Measurements from ENCODE around the gene SVOPL.

Gene SVOPL

GRCh38 chr7:138669364-138669763 is 31.8 kb downstream of the SVOPL start:
- POLR2A ChIA-PET, result no interaction called here
- DNase-seq, result no peak
- peaks cover 0 to 2% (median 0%) of the 10 kb centered on the region in 5 experiments for H3K9me3 ChIP-seq (ENCODE audit: control extremely low read depth in 1 of 5, control insufficient read depth in 4 of 5, insufficient read depth in 2 of 5, low read depth in 1 of 5, low read length in 4 of 5)

GRCh38 chr7:138668946-138669345 is 32.2 kb downstream of the SVOPL start:
- Histone ChIP-seq H3K4me3 (ENCODE audit: control insufficient read depth in 1 of 7, extremely low read depth in 1 of 7, insufficient read depth in 4 of 7, low read depth in 2 of 7, low read length in 6 of 7) (no peak overlapping the region), H3K27ac (ENCODE audit: insufficient read depth in 1 of 2, low read depth in 1 of 2, low read length in 2 of 2, poor library complexity in 1 of 2, severe bottlenecking in 2 of 2) (no peak overlapping the region), H3K9me3 (ENCODE audit: control extremely low read depth in 1 of 5, control insufficient read depth in 4 of 5, insufficient read depth in 2 of 5, low read depth in 1 of 5, low read length in 4 of 5) (peaks cover 0 to 2% (median 0%) of the 10 kb centered on the region in 5 experiments), H3K27me3 (replicated peaks in 2 of 5; ENCODE audit: control insufficient read depth in 4 of 5, insufficient read depth in 5 of 5, low read length in 4 of 5) (no peaks in the 10 kb centered on the region), H3K4me1 (ENCODE audit: control extremely low read depth in 1 of 4, control insufficient read depth in 4 of 4, insufficient read depth in 4 of 4, low read length in 3 of 4) (peaks cover 4 to 33% (median 26%) of the 10 kb centered on the region in 4 experiments), H3K36me3 (ENCODE audit: control insufficient read depth in 4 of 4, insufficient read depth in 4 of 4, low read length in 3 of 4) (no peaks in the 10 kb centered on the region)
- 97% methylated on average over 3 of the region's 3 CpGs for WGBS (ENCODE audit: insufficient coverage)
- POLR2A ChIA-PET, result no interaction called here
- CTCF ChIA-PET, result interaction anchor here (1.2 kb wide), 1 partner anchor 17 kb away, joined by 3 read pairs; no protein-coding TSS in a partner anchor
- no peak for DNase-seq

More at GRCh38 chr7:138669364-138669763, 31.8 kb downstream of the SVOPL start:
- no peaks in the 10 kb centered on the region for H3K36me3 ChIP-seq (ENCODE audit: control insufficient read depth in 4 of 4, insufficient read depth in 4 of 4, low read length in 3 of 4)
- H3K4me1 ChIP-seq (ENCODE audit: control extremely low read depth in 1 of 4, control insufficient read depth in 4 of 4, insufficient read depth in 4 of 4, low read length in 3 of 4), result peaks cover 4 to 31% (median 23%) of the 10 kb centered on the region in 4 experiments
- WGBS (ENCODE audit: insufficient coverage), result no CpG with 5 or more reads among the region's 4 CpGs
- no peak overlapping the region for H3K4me3 ChIP-seq (ENCODE audit: control insufficient read depth in 1 of 7, extremely low read depth in 1 of 7, insufficient read depth in 4 of 7, low read depth in 2 of 7, low read length in 6 of 7)
- H3K27me3 ChIP-seq (replicated peaks in 2 of 5; ENCODE audit: control insufficient read depth in 4 of 5, insufficient read depth in 5 of 5, low read length in 4 of 5), result no peaks in the 10 kb centered on the region
- CTCF ChIA-PET, result interaction anchor here (1.2 kb wide), 1 partner anchor 16 kb away, joined by 3 read pairs; no protein-coding TSS in a partner anchor
- no peak overlapping the region for H3K27ac ChIP-seq (ENCODE audit: insufficient read depth in 1 of 2, low read depth in 1 of 2, low read length in 2 of 2, poor library complexity in 1 of 2, severe bottlenecking in 2 of 2)

- ChIA-PET CTCF (interaction anchor here (0.7 kb wide), 1 partner anchor 71 kb away, joined by 3 read pairs; no protein-coding TSS in a partner anchor), POLR2A (no interaction called here)
- no peak overlapping the region for H3K27ac ChIP-seq (ENCODE audit: insufficient read depth in 1 of 2, low read depth in 1 of 2, low read length in 2 of 2, poor library complexity in 1 of 2, severe bottlenecking in 2 of 2)
- DNase-seq, result no peak
- peaks cover 5 to 40% (median 32%) of the 10 kb centered on the region in 4 experiments for H3K4me1 ChIP-seq (ENCODE audit: control extremely low read depth in 1 of 4, control insufficient read depth in 4 of 4, insufficient read depth in 4 of 4, low read length in 3 of 4)
- 96% methylated on average over 2 of the region's 2 CpGs for WGBS (ENCODE audit: insufficient coverage)
- no peaks in the 10 kb centered on the region for H3K27me3 ChIP-seq (replicated peaks in 2 of 5; ENCODE audit: control insufficient read depth in 4 of 5, insufficient read depth in 5 of 5, low read length in 4 of 5)
- H3K9me3 ChIP-seq (ENCODE audit: control extremely low read depth in 1 of 5, control insufficient read depth in 4 of 5, insufficient read depth in 2 of 5, low read depth in 1 of 5, low read length in 4 of 5), result peaks cover 0 to 2% (median 0%) of the 10 kb centered on the region in 5 experiments
- H3K4me3 ChIP-seq (ENCODE audit: control insufficient read depth in 1 of 7, extremely low read depth in 1 of 7, insufficient read depth in 4 of 7, low read depth in 2 of 7, low read length in 6 of 7), result no peak overlapping the region
- H3K36me3 ChIP-seq (ENCODE audit: control insufficient read depth in 4 of 4, insufficient read depth in 4 of 4, low read length in 3 of 4), result no peaks in the 10 kb centered on the region
Measured at GRCh38 chr7:138668229-138668596, 32.9 kb downstream of the SVOPL start.

- DNase-seq, result peak in 2 of 3 donors; percentile 82 to 86
Measured at GRCh38 chr7:138667535-138668228, 33.5 kb downstream of the SVOPL start.

GRCh38 chr7:138666385-138666784 is 34.8 kb downstream of the SVOPL start:
- H3K9me3 ChIP-seq (ENCODE audit: control extremely low read depth in 1 of 5, control insufficient read depth in 4 of 5, insufficient read depth in 2 of 5, low read depth in 1 of 5, low read length in 4 of 5), result peaks cover 0 to 2% (median 0%) of the 10 kb centered on the region in 5 experiments
- H3K36me3 ChIP-seq (ENCODE audit: control insufficient read depth in 4 of 4, insufficient read depth in 4 of 4, low read length in 3 of 4), result no peaks in the 10 kb centered on the region
- no peaks in the 10 kb centered on the region for H3K27me3 ChIP-seq (replicated peaks in 2 of 5; ENCODE audit: control insufficient read depth in 4 of 5, insufficient read depth in 5 of 5, low read length in 4 of 5)
- POLR2A ChIA-PET, result no interaction called here
- WGBS (ENCODE audit: insufficient coverage), result 18% methylated on average over 2 of the region's 2 CpGs
- H3K4me3 ChIP-seq (ENCODE audit: control insufficient read depth in 1 of 7, extremely low read depth in 1 of 7, insufficient read depth in 4 of 7, low read depth in 2 of 7, low read length in 6 of 7), result no peak overlapping the region
- H3K27ac ChIP-seq (ENCODE audit: insufficient read depth in 1 of 2, low read depth in 1 of 2, low read length in 2 of 2, poor library complexity in 1 of 2, severe bottlenecking in 2 of 2), result no peak overlapping the region
- H3K4me1 ChIP-seq (ENCODE audit: control extremely low read depth in 1 of 4, control insufficient read depth in 4 of 4, insufficient read depth in 4 of 4, low read length in 3 of 4), result peaks cover 11 to 59% (median 50%) of the 10 kb centered on the region in 4 experiments
- peak in 2 of 3 donors; percentile 19 to 46 for DNase-seq
- CTCF ChIA-PET, result interaction anchor here (0.7 to 3.3 kb wide), 2 partner anchors 10 to 13 kb away, joined by 3 to 13 read pairs; no protein-coding TSS in a partner anchor

More at GRCh38 chr7:138667535-138668228, 33.5 kb downstream of the SVOPL start:
- Histone ChIP-seq H3K4me3 (ENCODE audit: control insufficient read depth in 1 of 7, extremely low read depth in 1 of 7, insufficient read depth in 4 of 7, low read depth in 2 of 7, low read length in 6 of 7) (no peak overlapping the region), H3K36me3 (ENCODE audit: control insufficient read depth in 4 of 4, insufficient read depth in 4 of 4, low read length in 3 of 4) (no peaks in the 10 kb centered on the region), H3K27ac (ENCODE audit: insufficient read depth in 1 of 2, low read depth in 1 of 2, low read length in 2 of 2, poor library complexity in 1 of 2, severe bottlenecking in 2 of 2) (no peak overlapping the region), H3K9me3 (ENCODE audit: control extremely low read depth in 1 of 5, control insufficient read depth in 4 of 5, insufficient read depth in 2 of 5, low read depth in 1 of 5, low read length in 4 of 5) (peaks cover 0 to 2% (median 0%) of the 10 kb centered on the region in 5 experiments), H3K4me1 (ENCODE audit: control extremely low read depth in 1 of 4, control insufficient read depth in 4 of 4, insufficient read depth in 4 of 4, low read length in 3 of 4) (peaks cover 8 to 46% (median 38%) of the 10 kb centered on the region in 4 experiments), H3K27me3 (replicated peaks in 2 of 5; ENCODE audit: control insufficient read depth in 4 of 5, insufficient read depth in 5 of 5, low read length in 4 of 5) (no peaks in the 10 kb centered on the region)
- ChIA-PET CTCF (interaction anchor here (0.7 to 3.3 kb wide), 3 partner anchors 11 to 71 kb away, joined by 3 to 13 read pairs (median 3); no protein-coding TSS in a partner anchor), POLR2A (interaction anchor here (0.6 to 1.4 kb wide), 3 partner anchors 41 to 43 kb away, joined by 3 to 5 read pairs (median 3); no protein-coding TSS in a partner anchor)
- 86% methylated on average over 4 of the region's 6 CpGs for WGBS (ENCODE audit: insufficient coverage)

GRCh38 chr7:138665669-138666140 is 35.5 kb downstream of the SVOPL start:
- H3K27me3 ChIP-seq (replicated peaks in 2 of 5; ENCODE audit: control insufficient read depth in 4 of 5, insufficient read depth in 5 of 5, low read length in 4 of 5), result no peaks in the 10 kb centered on the region
- CTCF ChIA-PET, result interaction anchor here (0.7 to 3.3 kb wide), 6 partner anchors 8 to 48 kb away, joined by 3 to 13 read pairs (median 3); no protein-coding TSS in a partner anchor
- H3K4me1 ChIP-seq (ENCODE audit: control extremely low read depth in 1 of 4, control insufficient read depth in 4 of 4, insufficient read depth in 4 of 4, low read length in 3 of 4), result peaks cover 11 to 64% (median 50%) of the 10 kb centered on the region in 4 experiments
- H3K27ac ChIP-seq (ENCODE audit: insufficient read depth in 1 of 2, low read depth in 1 of 2, low read length in 2 of 2, poor library complexity in 1 of 2, severe bottlenecking in 2 of 2), result no peak overlapping the region
- POLR2A ChIA-PET, result no interaction called here
- DNase-seq, result peak in 2 of 3 donors; percentile 15 to 40
- no peak overlapping the region for H3K4me3 ChIP-seq (ENCODE audit: control insufficient read depth in 1 of 7, extremely low read depth in 1 of 7, insufficient read depth in 4 of 7, low read depth in 2 of 7, low read length in 6 of 7)
- 72% methylated on average over 4 of the region's 4 CpGs for WGBS (ENCODE audit: insufficient coverage)
- no peaks in the 10 kb centered on the region for H3K36me3 ChIP-seq (ENCODE audit: control insufficient read depth in 4 of 4, insufficient read depth in 4 of 4, low read length in 3 of 4)
- peaks cover 0 to 2% (median 0%) of the 10 kb centered on the region in 5 experiments for H3K9me3 ChIP-seq (ENCODE audit: control extremely low read depth in 1 of 5, control insufficient read depth in 4 of 5, insufficient read depth in 2 of 5, low read depth in 1 of 5, low read length in 4 of 5)

- POLR2A ChIA-PET, result no interaction called here
- no peaks in the 10 kb centered on the region for H3K9me3 ChIP-seq (ENCODE audit: control extremely low read depth in 1 of 5, control insufficient read depth in 4 of 5, insufficient read depth in 2 of 5, low read depth in 1 of 5, low read length in 4 of 5)
- H3K36me3 ChIP-seq (ENCODE audit: control insufficient read depth in 4 of 4, insufficient read depth in 4 of 4, low read length in 3 of 4), result no peaks in the 10 kb centered on the region
- CTCF ChIA-PET, result interaction anchor here (0.7 to 3.3 kb wide), 5 partner anchors 9 to 48 kb away, joined by 3 to 13 read pairs (median 3); no protein-coding TSS in a partner anchor
- H3K4me1 ChIP-seq (ENCODE audit: control extremely low read depth in 1 of 4, control insufficient read depth in 4 of 4, insufficient read depth in 4 of 4, low read length in 3 of 4), result peaks cover 11 to 64% (median 49%) of the 10 kb centered on the region in 4 experiments
- WGBS (ENCODE audit: insufficient coverage), result 100% methylated on average over 4 of the region's 4 CpGs
- H3K27ac ChIP-seq (ENCODE audit: insufficient read depth in 1 of 2, low read depth in 1 of 2, low read length in 2 of 2, poor library complexity in 1 of 2, severe bottlenecking in 2 of 2), result no peak overlapping the region
- no peak for DNase-seq
- no peak overlapping the region for H3K4me3 ChIP-seq (ENCODE audit: control insufficient read depth in 1 of 7, extremely low read depth in 1 of 7, insufficient read depth in 4 of 7, low read depth in 2 of 7, low read length in 6 of 7)
- no peaks in the 10 kb centered on the region for H3K27me3 ChIP-seq (replicated peaks in 2 of 5; ENCODE audit: control insufficient read depth in 4 of 5, insufficient read depth in 5 of 5, low read length in 4 of 5)
Measured at GRCh38 chr7:138665249-138665648, 35.9 kb downstream of the SVOPL start.
